ENCODE data around the gene PCDH15. TPM values are rescaled to one million over a fixed set of nuclear protein-coding genes. Genes with fewer than 3 reads are reported as not detected.

Gene PCDH15
- total RNA-seq, 2 experiments from 2014 or later = not detected

DNA sequence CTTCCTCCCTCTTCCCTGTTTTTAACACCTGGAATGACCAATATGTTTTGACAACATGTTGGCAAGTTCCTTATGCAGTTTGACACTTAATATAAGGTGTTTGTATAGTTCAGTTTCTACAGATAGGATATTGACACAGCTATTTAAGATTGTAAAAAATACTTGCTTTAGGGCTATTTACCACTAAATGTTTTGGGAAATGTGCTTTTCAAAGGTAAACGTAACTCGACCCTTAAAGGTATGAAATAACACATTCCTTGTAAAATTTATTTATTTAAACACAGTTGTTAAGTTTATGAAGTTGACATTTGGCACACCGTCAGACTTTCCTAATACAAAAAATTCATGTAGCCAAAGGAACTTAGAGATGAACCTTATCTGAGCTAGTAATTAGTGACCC is 817.6 kb downstream of the PCDH15 start:
- Histone ChIP-seq H4K20me1 (ENCODE audit: insufficient read depth, low read length) (no peaks in the 10 kb centered on the region), H3K4me2 (ENCODE audit: low read length) (no peak overlapping the region), H3K79me2 (ENCODE audit: insufficient read depth, low read depth, low read length) (no peaks in the 10 kb centered on the region), H3K4me1 (ENCODE audit: insufficient read depth, low read length, poor library complexity, severe bottlenecking) (no peaks in the 10 kb centered on the region), H2AFZ (ENCODE audit: low read length) (no peak overlapping the region), H3K9me3 (ENCODE audit: low read length) (no peaks in the 10 kb centered on the region), H3K9me2 (ENCODE audit: insufficient read depth, low read length) (no peaks in the 10 kb centered on the region), H3K27ac (ENCODE audit: low read depth, low read length, poor library complexity, severe bottlenecking) (no peak overlapping the region), H3K36me3 (ENCODE audit: insufficient read depth, low read length) (no peaks in the 10 kb centered on the region), H3K4me3 (ENCODE audit: low read depth, low read length, poor library complexity, severe bottlenecking) (no peak overlapping the region)
- DNase-seq (ENCODE audit: low spot score) = no peak
- TF ChIP-seq, protein P1, sequence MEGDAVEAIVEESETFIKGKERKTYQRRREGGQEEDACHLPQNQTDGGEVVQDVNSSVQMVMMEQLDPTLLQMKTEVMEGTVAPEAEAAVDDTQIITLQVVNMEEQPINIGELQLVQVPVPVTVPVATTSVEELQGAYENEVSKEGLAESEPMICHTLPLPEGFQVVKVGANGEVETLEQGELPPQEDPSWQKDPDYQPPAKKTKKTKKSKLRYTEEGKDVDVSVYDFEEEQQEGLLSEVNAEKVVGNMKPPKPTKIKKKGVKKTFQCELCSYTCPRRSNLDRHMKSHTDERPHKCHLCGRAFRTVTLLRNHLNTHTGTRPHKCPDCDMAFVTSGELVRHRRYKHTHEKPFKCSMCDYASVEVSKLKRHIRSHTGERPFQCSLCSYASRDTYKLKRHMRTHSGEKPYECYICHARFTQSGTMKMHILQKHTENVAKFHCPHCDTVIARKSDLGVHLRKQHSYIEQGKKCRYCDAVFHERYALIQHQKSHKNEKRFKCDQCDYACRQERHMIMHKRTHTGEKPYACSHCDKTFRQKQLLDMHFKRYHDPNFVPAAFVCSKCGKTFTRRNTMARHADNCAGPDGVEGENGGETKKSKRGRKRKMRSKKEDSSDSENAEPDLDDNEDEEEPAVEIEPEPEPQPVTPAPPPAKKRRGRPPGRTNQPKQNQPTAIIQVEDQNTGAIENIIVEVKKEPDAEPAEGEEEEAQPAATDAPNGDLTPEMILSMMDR (conservative IDR thresholded peaks at IDR 0.05; ENCODE audit: low read length) = no peak
- CTCF ChIA-PET (ENCODE audit: unreplicated experiment) = no interaction called here
- POLR2A ChIA-PET = no interaction called here
- no TSS peak for BruUV-seq (replicated peaks)
- intact Hi-C loops (cut with micrococcal nuclease; ENCODE audit: unreplicated experiment) = no loop called here

DNA sequence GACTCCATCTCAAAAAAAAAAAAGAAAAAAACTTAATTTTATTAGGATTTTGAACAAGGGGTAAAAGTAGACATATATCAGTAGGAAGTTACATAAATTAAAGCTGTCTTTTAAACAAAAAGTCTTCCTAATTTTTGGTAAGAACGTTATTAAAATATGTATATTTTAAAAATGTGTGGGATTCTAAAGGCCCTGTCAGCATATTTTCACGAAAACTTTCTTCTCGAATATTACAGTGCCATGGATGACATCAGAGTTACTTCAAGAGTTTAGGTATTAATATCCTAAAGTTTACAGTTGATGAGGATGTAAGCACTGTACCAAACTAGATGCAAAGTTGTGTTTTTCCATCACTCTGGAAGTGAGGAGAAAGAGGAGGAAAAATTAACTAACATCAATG is 820.8 kb downstream of the PCDH15 start:
- no peaks in the 10 kb centered on the region for H3K9me3 ChIP-seq (ENCODE audit: low read length)
- no peak overlapping the region for H2AFZ ChIP-seq (ENCODE audit: low read length)
- no peak overlapping the region for H3K4me3 ChIP-seq (ENCODE audit: low read depth, low read length, poor library complexity, severe bottlenecking)
- H3K4me1 ChIP-seq (ENCODE audit: insufficient read depth, low read length, poor library complexity, severe bottlenecking) = no peaks in the 10 kb centered on the region
- H3K4me2 ChIP-seq (ENCODE audit: low read length) = no peak overlapping the region
- no peaks in the 10 kb centered on the region for H4K20me1 ChIP-seq (ENCODE audit: insufficient read depth, low read length)
- no peaks in the 10 kb centered on the region for H3K36me3 ChIP-seq (ENCODE audit: insufficient read depth, low read length)
- POLR2A ChIA-PET = no interaction called here
- intact Hi-C loops (cut with micrococcal nuclease; ENCODE audit: unreplicated experiment) = no loop called here
- no peak overlapping the region for H3K27ac ChIP-seq (ENCODE audit: low read depth, low read length, poor library complexity, severe bottlenecking)
- no TSS peak for BruUV-seq (replicated peaks)
- no peaks in the 10 kb centered on the region for H3K79me2 ChIP-seq (ENCODE audit: insufficient read depth, low read depth, low read length)
- no peak for TF ChIP-seq EZH2phosphoT487 (IDR thresholded peaks at IDR 0.05; ENCODE audit: borderline replicate concordance, low read depth, low read length)
- TF ChIP-seq, protein P1 (conservative IDR thresholded peaks at IDR 0.05; ENCODE audit: low read length) = no peak
- DNase-seq (ENCODE audit: low spot score) = no peak
- CTCF ChIA-PET (ENCODE audit: unreplicated experiment) = no interaction called here
- H3K9me2 ChIP-seq (ENCODE audit: insufficient read depth, low read length) = no peaks in the 10 kb centered on the region

GRCh38 chr10:53978301-53978700 is 822.7 kb downstream of the PCDH15 start:
- ChIA-PET POLR2A (no interaction called here), CTCF (ENCODE audit: unreplicated experiment) (no interaction called here)
- H3K27ac ChIP-seq (ENCODE audit: low read depth, low read length, poor library complexity, severe bottlenecking) = no peak overlapping the region
- no peak for DNase-seq (ENCODE audit: low spot score)
- H3K9me2 ChIP-seq (ENCODE audit: insufficient read depth, low read length) = no peaks in the 10 kb centered on the region
- no peak overlapping the region for H3K4me2 ChIP-seq (ENCODE audit: low read length)
- H2AFZ ChIP-seq (ENCODE audit: low read length) = no peak overlapping the region
- no peak overlapping the region for H3K4me3 ChIP-seq (ENCODE audit: low read depth, low read length, poor library complexity, severe bottlenecking)
- TF ChIP-seq, protein P1 (conservative IDR thresholded peaks at IDR 0.05; ENCODE audit: low read length) = no peak
- TF ChIP-seq EZH2phosphoT487 (IDR thresholded peaks at IDR 0.05; ENCODE audit: borderline replicate concordance, low read depth, low read length) = no peak
- H3K9me3 ChIP-seq (ENCODE audit: low read length) = no peaks in the 10 kb centered on the region
- H3K79me2 ChIP-seq (ENCODE audit: insufficient read depth, low read depth, low read length) = no peaks in the 10 kb centered on the region
- H3K36me3 ChIP-seq (ENCODE audit: insufficient read depth, low read length) = no peaks in the 10 kb centered on the region
- H3K4me1 ChIP-seq (ENCODE audit: insufficient read depth, low read length, poor library complexity, severe bottlenecking) = no peaks in the 10 kb centered on the region
- no peaks in the 10 kb centered on the region for H4K20me1 ChIP-seq (ENCODE audit: insufficient read depth, low read length)
- intact Hi-C loops (cut with micrococcal nuclease; ENCODE audit: unreplicated experiment) = no loop called here
- BruUV-seq (replicated peaks) = no TSS peak

Data from OCI-LY7 (cell line).